NB4 (cell line): ENCODE data around the gene GAS2L3.

ENCODE experiments used
- CTCF ChIP-seq: IDR thresholded peaks from one replicate; pipeline ENCODE4 v1.5.1; 2012; ENCODE audit warnings: low read depth, low read length
- POLR2A ChIP-seq: IDR thresholded peaks from 2 replicates; pipeline ENCODE4 v1.6.1; 2011; ENCODE audit warnings: mild to moderate bottlenecking; ENCODE audit not compliant: insufficient read length; ENCODE audit errors: extremely low read depth

GRCh38 chr12:100564090-100564489 is 9.4 kb upstream of the GAS2L3 start:
- TF ChIP-seq CTCF, result no peak
- no peak for TF ChIP-seq POLR2A
